Measurements from ENCODE around the gene LEAP2.

LEAP2 gene, protein sequence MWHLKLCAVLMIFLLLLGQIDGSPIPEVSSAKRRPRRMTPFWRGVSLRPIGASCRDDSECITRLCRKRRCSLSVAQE

DNA sequence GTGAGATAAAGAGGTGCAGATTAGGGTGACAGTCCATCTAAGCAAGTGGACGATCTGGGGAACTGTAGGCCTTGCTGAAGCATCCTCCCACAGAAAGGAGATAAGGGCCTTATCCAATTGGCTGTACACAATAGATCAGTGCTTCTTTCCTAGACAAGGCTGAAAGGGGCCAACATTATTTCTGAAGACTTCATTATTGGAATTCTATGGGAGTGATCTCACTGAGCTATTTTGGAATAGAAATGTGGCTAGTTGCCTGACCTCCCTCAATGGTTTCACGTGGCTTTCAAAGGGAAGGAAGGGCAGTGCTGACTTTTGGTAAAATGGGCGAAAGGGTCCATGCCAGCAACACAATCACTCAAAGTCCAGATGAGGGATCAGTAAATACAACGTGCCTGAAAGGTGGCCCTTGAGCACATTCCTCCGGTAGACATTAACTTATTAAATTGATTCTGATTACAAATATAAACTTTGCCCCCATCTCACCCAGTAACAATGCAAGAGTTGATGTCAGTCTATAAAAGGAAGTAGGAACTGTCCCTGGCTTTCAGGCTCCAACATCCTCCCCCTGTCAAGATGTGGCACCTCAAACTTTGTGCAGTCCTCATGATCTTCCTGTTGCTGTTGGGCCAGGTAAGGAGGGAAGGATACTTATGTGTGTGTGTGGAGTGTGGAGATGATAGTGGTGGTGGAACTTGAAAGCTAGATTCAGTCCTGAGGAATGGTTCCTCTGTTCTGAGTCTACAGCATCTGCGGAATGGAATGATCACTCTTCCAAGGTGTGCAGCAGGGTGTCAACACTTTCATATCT, at the start of gene LEAP2:
Gene LEAP2, plus strand, starts transcription at position 550 of the 811 bp plus-strand sequence. Its CDS starts 27 bp downstream, at position 577.
- DNase-seq = peak; percentile 32

DNA sequence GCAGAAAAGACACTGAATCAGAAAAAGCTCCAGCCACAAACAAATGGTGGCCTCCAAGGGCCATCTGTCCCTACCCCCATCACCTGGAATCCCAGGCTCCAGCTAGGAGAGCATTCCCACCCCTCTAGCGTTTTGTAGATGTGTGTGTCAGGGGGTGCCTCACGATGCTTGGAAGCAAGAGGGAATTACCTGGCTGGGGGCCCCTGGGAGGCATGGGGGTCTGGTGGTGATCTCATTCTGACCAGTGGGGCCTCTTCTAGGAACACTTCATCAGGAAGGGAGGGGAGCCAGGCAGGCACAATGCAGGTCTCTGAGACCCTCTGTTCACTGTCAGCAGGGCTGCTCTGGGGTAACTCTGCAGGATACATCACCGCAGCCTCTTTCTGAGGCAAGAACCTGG, 49.0 kb upstream of the LEAP2 start:
- DNase-seq = no peak

DNA sequence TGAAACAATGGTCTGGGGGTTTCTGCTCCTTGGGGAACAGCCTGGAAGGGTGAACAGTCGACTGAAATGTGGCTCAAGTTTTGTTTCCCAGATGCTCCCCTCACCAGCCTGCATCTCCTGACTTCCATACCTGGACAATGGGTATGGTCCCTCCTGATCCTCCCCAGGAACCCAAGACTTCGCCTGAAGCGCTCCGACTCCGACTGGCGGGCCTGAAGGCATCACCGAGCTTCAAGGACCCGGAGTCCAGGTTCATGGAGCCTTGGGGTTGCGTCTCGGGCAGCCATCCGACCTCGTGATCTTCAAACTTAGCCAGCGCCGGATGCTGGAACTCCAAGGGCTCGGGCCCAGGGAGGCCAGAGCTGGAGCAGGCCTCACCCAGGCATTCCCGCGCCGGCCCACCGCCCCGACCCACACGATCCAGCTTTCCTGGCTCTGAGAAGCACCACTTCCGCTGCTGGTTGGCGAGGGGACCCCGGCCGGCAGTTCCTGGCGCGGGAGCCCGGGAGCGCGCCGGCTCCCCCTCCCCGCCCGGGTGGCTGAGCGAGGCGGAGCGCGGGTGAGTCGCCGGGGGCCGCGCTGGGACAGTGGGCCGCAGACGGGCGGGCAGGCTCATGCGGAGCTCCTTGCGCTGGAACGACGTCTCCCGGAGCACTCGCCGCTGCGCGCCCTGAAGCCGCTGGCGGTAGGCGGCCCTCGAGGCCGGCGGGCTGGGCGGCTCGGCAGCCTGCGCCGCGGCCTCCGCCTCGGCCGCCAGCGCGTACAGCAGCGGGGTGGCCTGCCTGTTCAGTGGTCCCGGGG, 48.2 kb upstream of the LEAP2 start:
- DNase-seq = no peak

DNA sequence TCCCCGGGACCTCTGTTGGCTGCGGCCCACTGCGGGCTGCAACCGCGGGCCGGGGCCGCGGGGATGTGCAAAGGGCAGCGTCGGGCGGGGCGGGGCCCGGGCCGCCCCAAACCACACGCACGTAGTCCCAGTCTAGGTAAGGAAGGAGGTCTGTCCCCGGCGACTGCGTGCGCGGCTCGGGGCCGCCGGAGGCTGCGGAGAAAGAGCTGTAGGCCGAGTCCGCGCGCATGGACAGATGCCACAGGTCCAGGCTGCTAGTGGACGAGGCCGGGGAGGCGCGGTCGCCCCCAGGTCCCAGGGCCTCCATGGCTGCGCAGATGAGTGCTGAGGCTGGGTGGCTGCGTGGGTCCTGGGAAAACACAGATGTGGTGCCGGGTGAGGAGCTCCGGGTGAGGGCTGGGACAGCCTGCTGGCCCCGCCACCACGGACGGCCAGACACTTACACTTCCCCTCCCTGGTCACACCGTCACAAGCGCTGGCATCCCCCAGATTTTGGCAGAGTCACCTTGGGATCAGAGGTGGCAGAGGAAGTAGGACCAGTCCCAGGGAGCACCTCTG, 47.6 kb upstream of the LEAP2 start:
- DNase-seq = no peak

DNA sequence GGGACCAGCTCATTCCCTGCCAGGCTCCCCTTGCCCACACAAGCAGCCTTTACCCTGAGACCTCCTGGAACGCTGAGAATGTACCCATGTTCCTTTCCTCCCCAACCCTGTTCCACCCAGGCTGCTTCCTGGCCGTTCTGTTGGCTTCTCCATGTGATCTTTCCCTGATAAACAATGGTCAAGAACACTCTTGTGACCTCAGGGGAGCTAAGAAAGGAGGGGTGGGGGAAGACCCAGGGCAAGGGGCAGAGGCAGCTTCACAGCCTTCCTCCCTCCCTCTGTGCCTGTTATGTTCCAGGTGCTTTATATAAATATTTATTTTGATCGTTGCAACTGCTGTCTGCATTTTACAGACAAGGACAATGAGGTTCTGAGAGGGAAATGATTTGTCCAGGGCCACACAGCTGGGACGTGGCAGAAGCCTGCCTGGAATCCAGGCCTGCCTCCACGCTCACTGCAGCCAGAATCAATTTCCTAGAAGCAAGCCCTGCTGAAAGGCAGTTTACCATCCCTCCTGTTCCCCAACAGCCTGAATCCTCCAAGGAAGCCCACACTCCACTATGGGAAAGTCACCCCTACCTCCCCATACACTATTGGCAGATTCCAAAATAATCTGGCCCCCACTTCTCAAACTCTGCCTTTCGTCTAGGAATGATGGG, 46.9 kb upstream of the LEAP2 start:
- no peak for DNase-seq

DNA sequence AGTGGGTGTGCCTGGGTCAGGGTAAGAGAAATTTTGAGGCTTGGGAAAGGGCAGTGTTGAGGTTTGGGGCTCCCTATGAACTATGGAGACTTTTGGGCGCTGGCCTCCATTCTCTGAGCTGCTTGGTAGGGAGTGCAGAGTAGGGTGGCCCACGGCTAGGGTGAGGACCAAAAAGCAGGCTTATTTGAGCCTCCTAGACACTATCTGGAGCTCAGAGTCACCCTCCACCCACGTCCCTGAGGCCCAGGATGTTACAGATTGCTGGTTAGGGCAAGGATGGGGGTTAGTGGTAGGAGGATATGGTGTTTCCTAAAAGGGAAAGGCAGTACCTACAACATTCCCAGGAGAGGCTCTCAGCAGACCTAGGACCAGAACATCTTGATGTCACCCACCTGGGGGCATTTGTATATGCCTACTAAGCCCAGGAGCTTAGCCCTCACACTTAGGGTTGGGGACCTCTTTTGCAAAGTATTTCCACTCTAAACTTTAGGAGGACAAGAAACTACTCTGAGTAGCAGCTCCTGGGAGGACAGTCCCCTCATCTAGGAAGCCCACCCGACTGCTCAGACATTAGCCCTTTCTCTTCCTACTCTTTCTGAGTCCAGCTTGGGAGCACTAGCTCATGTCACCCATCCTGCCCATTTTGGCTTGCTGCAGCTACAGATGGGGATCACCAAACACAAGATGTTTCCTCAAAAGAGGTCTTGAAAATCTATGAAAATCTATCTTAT, 45.4 kb upstream of the LEAP2 start:
- DNase-seq = no peak

DNA sequence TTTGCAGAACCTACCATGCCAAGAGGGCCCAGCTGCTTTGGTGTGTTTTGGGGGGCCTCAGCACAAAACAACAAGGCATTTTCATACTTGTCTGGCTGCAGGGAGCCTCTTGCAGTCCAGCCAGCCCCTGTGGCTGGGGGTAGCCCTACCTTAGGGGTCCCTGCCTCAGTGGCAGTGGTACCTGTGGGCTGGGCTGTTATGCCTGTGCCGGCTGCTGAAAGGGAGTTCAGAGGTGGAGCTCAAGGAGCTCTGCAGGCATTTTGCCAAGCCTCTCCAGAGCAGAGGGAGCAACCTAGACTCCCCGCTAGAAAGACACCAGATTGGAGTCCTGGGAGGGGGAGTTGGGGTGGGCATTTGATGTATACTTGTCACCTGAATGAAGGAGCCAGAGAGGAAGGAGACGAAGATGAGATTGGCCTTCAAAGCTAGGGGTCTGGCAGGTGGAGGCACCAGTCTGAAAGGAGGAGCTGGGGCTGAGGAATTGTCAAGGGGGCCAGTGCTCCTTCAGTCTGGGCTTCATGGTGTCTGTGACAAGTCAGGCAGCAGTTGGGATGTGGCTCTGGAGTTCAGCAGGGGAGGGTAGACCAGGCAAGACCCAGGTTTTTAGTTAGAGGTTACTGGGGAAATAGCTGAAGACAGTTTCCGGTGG, 44.5 kb upstream of the LEAP2 start:
- DNase-seq = no peak

DNA sequence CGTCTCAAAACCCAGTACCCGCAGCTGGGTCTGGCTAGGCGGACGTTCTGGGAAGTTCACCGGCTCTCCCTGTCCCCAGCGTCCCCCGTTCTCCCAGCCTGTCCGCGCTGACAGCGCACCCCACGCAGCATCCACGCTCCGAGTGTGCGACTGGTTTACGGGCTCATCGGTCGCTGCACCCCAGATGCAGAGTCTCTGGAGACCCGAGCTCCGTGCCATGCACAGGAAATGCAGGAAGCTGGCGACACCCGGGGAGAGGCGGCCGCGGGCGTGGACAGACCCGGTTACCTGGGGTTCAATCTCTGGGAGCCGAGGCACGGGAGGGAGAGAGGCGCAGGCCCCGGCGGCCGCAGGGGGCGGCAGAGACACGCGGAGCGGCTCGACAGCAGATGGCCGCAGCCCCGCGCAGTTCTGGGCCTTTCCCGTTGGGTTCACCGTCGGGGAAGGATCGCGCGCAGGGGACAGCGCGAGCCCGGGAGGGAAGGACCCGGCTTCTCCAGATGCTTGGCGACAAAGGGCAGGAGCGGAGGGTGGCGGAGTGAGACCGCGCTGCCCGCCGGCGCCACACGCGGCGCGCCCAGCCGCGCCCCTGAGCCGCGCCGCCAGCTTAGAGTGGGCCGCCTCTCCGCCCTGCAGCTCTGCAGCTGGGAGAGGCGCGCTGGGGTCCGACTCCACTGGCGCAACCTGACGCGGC, 43.6 kb upstream of the LEAP2 start:
- peak; percentile 80 for DNase-seq

DNA sequence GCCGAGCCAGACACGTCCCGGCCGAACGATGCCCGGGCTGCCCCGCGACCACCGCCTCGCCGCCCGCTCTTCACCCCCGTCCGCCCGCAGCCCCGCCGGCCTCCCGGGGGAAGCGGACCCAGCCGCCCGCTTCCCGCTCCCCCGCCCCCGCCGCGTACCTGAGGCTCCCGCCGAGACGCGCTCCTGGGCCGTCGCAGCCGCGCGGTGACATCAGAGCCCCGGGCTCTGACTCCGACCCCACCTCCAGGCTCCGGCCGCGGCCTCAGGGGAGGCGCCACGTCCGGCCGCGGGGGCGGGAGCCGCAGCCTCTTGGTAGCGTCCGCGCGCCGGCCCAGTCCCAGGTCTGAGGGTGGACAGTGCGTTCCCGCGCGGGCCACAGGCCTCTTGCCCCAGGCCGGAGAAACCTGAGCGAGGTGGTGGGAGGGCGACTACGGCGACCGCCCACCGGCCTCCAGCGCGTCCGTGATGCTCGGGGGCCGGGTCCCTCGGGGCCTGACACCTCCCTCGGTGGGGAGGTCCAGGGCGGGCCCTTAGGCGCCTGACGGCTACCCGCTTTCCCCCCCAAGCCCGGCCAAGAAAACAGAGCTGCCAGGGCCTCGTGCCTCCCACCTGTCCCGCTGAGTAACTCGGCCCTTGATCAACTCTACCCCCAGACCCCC, 42.9 kb upstream of the LEAP2 start, which contains the start of gene SHROOM1:
Gene SHROOM1, minus strand, starts transcription at position 212 of the 659 bp plus-strand sequence. CDS start 4,507 bp downstream, outside the sequence.
- peak; percentile 60 for DNase-seq

DNA sequence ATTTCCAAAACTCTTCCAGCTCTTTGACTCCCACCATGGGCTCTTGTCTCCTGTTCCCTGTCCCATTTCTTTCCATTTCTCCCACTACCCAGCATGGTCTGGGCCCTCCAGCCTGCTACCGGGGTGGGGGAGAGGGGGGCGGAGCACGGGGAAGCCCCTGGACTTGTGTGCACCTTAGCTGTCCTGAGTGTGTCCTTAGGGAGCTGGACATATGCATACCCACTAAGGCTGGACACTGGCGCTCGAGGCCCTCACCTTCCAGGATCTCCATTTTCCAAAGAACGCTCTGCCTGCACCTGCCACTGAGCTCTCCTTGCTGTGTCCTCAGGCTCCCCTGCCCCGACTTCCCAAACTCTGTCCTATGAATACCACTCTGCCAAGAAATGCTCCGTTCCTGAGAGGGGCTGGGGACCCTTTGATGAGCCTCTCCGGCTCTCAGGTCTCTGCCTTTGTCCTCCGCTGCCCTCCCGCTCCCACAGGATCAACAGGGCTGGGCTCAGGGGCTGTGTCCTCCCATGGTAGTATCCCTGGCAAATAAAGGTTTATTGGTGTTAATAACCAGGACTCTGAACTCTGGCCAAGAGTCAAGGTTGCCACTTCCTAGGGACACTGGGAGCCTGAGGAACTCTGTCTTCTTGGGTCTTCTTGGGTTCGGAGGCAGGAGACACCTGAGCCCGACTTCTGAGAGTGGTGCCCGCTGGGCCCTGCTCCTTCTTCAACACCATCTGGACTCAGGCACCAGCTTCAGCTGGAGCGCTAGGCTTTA, 42.2 kb upstream of the LEAP2 start:
- no peak for DNase-seq

DNA sequence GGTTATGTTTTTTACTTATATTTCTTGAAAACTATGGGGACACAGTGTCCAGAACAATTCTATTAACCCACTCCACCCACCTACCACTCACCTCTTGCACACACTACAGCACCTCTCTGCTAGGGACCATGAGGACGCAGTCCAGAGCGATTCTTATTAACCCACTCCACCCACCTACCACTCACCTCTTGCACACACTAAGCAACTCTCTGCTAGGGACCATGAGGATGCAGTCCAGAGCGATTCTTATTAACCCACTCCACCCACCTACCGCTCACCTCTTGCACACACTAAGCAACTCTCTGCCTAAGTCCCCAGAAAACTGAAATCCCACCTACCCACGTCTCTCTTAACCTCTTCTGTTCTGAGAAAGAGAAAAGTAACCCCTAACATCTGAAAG, 40.9 kb upstream of the LEAP2 start:
- no peak for DNase-seq

DNA sequence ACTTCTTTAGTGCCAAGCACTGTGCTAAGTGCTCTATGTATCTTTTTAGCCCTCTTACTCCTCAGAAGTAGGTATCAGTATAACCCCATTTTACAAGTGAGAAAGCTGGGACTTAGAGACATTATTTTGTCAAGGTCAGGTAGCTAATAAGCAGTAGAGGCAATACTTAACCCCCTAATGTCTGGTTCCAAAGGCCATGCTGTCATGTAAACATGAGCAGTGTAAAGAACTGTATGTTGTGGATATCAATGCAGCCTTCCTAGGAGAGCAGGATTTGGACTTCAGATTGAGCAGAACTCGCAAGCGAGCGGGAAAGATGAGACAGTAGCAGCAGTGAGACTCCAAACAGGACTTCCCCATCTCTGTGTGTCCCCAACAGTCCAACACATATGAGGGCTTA, 39.4 kb upstream of the LEAP2 start:
- no peak for DNase-seq

DNA sequence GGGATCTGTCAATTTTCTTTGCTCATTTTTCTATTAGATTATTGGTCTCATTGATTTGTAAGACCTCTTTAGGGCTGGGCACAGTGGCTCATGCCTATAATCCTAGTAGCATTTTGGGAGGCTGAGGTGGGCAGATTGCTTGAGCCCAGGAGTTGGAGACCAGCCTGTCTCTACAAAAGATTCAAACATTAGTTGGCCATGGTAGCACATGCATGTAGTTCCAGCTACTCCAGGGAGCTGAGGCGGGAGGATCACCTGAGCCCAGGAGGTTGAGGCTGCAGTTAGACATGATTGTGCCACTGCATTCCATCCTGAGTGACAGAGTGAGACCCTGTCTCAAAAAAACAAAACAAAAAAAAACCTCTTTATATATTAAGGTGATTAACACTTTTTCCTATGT, 36.6 kb upstream of the LEAP2 start:
- DNase-seq = no peak

DNA sequence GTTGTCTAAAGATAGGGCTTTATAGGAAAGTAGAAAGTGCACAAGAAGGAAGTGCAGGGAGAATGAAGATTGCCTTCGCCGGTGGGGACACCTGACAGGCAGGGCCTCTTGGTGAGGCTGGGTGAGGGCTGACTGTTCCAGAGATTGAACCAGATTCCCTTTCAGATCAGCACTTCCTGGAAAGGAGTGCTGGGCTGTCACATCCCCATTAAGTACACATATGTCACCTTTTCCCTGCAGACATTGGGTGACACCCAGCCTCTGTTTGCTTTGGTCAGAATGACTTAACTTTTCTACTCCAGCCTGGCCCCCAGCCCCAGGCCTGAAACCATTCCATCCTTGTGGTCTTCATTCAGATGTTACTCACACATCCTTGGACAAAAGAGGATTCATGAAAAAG, 35.6 kb upstream of the LEAP2 start:
- no peak for DNase-seq

DNA sequence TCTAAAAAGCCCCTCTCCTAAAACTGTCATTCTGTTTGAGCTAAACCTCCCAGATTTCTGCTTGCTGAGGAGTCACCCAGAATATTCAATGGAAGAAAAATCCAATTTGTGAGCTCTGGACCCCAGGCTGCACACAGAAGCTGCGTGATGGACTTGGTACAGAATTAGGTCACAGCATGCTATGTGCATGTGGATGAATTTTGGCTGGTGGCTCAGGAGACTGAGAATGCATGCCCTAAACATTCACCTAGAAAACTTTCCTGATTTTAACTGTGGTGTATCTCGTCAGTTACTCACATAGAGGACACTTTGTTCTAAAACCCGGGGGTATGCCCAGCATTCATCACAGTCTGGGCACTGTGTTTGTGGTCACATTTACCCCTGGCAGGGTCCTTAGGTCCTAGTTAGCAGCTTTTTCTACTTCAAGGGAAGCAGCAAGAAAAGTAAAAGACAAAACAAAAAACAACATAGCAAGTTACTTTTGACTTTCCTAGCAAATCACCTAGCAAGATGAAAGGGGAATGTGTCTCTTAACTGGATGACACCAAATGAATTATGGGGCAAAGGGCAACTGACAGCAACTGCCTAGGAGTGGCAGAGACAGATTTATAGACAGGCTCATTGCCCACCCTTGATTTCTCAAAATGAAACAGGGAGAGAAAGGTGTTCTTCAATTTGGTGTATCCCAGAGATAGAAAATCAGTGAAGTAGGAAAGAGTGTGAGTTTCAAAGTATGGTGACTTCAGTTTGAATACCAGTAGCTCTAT, 34.8 kb upstream of the LEAP2 start:
- no peak for DNase-seq

DNA sequence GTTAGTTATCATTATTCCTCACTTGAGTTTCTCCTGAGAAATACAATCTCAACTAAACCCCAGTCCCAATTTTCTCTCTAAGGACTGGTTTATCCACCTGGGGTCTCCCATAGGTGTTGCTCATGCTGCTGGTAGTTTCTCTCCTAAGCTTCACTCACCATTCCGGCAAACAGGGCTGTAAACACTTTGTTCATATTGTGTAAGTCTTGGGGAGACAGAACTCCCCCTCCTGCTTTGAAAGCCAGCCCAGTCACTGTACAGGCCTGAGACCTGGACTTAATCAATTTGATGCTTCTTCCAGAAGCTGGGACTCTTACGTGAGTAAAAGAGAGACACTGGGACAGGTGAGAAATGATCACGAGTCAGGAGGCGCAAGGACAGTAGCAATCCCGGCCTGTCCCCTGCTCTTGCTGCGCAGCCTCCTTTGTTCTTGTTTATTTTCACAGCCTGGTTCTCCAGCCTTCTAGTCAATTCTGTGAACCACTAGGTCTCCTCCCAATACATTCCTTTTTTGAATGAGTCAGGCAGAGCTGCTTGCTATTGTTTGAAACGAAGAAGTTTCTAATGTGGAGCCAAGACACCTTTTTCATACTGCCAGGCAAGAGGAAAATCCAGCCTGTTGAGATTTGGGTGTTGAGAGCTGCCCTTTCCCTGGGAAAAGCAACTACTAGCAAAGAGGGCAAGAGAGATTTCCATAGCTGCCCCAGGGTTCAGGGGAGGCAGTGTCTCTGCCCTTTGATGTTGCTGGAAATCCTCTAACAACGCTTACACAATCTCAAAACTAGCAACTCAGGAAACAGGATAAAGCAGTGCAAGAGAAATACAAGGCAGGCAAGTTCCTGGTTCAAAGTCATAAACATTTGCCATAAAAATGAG, 33.8 kb upstream of the LEAP2 start:
- DNase-seq = no peak

DNA sequence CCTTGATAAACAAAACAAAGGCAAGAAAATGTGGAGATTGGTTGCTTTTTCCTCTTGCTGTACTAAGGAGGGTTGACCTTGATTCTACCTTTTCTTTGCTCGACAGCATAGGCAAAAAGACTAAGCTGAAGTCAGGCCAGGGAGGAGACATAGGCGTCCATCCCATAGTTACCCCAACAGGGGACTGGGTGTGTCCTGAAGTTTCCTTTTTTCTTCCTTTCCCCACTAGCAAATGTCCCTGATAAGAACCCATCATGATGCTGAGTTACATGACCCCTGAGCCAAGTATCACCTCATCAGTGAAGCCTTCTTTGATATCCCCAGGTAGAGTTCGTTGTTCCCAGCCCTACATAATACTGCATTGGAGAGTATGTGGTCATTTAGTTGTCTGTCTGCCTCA, 33.2 kb upstream of the LEAP2 start:
- DNase-seq = no peak

DNA sequence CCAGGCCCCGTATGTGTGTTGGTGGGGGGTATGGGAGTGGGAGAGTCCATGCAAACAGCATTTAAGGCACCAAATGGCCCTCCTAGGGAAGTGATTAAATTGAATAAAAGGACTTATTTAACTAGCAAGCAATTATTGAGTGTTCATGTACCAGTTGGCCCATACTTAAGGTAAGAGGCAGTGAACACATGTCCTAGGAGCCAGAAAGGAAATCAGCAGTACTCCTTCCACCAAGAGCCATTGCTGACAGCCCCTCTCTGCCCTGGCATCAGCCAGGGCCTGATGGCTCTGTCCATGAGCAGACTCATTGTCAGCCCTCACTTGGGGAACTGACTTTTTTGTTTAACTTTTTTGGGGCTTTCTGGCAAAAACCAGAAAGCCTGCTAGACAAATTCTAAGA, 32.6 kb upstream of the LEAP2 start:
- DNase-seq = no peak
